Activated T-cell treated with anti-CD3 and anti-CD28 coated beads, Interleukin-2, amount 50 U/mL, for 1 hour (primary cell): Measurements from ENCODE around the gene BATF2.
A peak's percentile ranks its signal among the peaks of the same experiment; 100 is the strongest.
"Not testable (repeated sequence)": the region's sequence is repeated elsewhere in the genome, so short reads cannot be mapped to it uniquely, and the experiment has no call there.

Experiments used
- DNase-seq: peaks from one replicate; pipeline ENCODE4 v3.0.0-alpha.2; 2020

Gene BATF2, protein sequence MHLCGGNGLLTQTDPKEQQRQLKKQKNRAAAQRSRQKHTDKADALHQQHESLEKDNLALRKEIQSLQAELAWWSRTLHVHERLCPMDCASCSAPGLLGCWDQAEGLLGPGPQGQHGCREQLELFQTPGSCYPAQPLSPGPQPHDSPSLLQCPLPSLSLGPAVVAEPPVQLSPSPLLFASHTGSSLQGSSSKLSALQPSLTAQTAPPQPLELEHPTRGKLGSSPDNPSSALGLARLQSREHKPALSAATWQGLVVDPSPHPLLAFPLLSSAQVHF

DNA sequence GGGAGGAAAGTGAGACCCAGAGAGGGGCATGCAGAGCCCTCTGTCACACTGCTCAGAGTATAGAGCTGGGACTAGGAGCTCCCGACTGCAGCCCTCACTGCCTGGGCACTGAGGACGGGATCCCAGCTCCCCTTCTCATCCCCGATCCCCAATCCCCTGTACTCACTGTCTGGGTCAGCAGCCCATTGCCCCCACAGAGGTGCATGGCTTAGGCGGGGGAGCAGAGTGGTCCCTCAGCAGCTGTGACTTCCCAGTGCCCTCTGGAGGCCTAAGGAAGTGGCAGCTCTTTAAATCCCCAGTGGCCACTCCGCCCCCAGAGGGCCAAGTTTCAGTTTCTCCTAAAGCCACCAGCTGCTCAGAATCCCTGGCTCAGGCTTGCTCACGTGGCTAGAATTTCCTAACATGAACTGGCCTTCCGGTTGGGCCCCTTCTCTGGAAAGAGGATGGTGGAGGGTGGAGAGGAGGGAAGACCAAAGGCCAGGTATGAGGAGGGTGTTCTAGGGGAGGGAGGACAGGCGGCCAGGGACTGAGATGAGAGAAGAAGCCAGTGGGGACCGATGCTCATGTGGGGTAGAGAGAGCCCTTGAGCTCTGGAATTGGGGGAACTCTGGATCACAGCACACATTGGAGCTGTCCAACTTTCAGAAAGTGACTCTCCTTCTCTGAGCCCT lies at the start of gene BATF2:
Gene BATF2 (minus strand): TSS at position 262 of the 671 bp plus-strand sequence. CDS start 57 bp downstream, at position 205.
- no peak for DNase-seq

DNA sequence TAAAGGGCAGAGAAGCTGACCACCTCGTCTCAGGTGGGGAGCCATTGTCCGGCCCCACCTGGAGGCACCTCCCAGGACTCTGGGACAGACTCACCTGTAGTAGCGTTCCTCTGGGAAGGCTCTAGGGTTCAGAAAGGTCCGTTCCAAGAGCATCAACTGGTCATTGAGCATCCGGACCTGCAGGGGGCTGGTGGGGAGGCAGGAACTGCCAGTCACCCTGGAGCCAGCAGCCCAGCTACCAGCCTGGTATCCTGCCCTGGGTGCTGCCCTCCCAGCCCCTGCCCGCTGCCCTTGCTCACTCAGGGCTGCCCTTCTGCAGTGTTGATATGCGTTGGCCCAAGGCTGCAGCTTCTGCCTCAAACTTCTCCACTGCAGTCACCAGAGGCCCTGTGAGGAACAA lies 49.0 kb upstream of the BATF2 start:
- no peak for DNase-seq

DNA sequence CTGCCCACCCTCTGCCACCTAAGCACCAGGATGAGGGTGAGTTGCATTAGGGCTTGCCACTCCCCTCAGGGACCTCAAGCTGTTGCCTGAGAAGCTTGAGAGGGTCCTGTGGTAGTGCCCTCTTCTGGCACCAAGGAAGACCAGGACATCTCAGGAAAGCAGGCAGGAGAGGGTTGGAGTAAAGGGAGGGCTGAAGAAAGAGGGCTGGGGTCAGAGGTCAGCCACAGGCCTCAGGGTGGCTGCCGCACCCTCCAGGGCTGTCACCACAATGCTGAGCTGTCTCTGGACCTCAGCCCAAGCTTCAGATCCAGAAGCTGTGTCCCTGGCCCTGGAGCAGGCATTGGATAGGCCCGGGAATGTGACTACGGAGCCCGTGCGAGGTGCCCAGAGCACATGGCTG lies 48.3 kb upstream of the BATF2 start:
- no peak for DNase-seq

DNA sequence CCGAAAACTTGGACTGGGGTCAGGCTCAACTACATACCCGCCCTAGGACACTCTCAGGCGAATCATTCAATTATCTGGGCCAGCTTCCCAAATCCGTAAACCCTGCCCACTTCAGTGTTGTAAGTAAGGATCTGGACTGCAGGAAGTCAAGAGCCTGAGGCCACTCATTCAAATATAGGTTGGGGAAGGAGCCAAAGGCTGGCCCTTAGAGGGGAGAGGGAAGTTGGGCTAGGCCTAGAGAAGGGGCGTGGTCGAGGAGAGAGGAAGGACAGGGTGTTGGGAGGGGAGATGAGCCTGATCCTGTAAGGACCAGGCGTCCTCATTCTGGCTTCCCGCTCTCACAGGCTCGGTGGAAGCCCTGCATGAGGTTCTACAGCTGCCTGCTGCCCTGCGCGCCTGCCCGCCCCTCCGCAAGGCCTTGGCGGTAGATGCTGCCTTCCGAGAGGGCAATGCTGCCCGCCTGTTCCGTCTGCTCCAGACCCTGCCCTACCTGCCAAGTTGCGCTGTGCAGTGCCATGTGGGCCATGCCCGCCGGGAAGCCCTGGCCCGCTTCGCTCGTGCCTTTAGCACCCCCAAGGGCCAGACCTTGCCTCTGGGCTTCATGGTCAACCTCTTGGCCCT lies 47.2 kb upstream of the BATF2 start:
- no peak for DNase-seq

DNA sequence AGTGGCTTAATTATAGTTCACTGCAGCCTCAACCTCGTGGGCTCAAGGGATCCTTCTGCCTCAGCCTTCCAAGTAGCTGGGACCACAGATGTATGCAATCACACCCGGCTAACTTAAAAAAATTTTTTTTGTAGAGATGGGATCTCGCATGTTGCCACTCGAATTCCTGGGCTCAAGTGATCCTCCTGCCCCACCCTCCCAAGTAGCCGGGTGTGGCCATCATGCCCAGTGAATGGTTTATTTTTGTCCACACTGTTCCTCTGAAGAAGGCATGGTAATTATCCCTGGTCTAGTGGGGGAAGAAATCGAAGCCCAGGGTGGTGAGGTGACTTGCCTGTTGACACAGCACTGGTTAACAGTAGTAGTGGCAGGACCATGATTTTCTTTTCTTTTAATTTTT lies 46.1 kb upstream of the BATF2 start:
- no peak for DNase-seq

DNA sequence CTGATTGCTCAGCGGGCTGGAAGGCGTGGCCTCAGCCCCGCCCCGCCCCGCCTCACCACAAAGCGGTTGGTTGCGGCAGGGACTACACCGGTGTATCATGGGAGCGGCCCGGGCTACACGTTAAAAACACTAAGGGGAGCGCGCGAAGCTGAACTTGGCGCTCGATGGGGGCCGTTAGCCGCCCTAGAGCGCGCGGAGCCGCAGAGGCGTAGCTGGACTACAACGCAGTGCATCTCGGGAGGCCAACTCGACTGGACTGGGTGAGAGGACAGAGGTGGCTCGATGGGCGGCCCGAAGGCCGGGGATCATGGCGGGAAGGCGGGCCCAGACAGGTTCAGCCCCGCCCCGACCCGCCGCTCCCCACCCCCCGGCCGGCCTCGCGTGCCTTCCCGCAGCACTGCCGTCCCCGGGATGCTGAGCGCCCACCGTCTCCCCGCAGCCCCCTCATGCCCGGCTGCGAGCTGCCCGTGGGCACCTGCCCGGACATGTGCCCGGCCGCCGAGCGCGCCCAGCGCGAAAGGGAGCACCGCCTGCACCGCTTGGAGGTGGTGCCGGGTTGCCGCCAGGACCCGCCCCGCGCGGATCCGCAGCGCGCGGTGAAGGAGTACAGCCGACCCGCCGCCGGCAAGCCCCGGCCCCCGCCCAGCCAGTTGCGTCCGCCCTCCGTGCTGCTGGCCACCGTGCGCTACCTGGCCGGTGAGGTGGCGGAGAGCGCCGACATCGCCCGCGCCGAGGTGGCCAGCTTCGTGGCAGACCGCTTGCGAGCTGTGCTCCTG lies 44.3 kb upstream of the BATF2 start, which contains the start of gene SAC3D1:
Gene SAC3D1 (plus strand): TSS at position 364 of the 776 bp plus-strand sequence. CDS start 83 bp downstream, at position 447.
- DNase-seq, result peak; percentile 87

DNA sequence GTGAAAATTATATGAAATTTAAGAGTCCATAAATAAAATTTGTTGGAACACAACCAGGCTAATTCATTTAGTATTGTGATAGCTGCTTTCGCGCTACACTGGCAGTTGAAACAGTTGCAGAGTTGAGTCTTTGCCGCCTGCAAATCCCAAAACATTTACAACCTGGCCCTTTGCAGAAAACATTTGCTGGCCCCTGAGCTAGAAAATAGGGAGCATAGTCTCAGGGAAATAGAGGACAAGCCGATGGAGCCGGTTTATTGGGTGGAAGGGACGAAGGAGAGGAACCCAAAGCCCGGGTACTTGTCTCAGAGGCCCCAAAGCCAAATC lies 43.7 kb upstream of the BATF2 start:
- no peak for DNase-seq

DNA sequence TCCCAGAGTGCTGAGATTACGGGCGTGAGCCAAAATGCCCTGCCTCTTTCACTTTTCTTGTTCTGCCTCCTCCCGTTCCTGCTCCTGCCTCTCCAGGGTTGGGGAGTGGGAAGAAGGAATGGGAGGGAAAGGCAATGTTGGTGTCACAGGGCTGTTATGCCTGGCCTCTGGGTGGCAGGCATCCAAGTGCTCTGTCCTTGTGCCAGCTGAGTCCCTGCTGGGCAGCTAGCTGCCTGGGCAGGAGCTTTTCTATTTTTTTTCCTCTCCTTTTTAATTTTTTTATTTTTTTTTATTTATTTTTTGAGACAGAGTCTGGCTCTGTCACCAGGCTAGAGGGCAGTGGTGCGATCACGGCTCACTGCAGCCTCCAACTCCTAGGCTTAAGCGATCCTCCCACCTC lies 40.2 kb upstream of the BATF2 start:
- DNase-seq, result no peak

DNA sequence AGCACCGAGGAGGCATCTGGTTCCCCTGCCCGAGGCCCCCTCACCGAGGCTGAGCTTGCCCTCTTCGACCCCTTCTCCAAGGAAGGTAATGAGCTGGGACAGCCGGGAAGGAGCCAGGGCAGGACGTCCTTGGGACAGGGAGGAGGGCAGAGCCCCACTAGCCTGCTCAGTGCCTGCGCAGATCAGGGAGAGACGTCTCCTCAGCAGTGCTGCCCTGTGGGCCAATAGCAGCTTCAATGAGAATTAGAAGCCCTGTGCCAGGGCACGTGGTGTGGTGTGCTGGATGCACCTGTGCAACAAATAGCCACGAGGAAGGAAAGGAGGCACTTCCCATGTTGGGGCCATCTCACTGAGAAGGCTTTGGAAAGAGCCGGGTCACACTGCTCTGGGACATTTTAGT lies 38.8 kb upstream of the BATF2 start:
- DNase-seq, result no peak

DNA sequence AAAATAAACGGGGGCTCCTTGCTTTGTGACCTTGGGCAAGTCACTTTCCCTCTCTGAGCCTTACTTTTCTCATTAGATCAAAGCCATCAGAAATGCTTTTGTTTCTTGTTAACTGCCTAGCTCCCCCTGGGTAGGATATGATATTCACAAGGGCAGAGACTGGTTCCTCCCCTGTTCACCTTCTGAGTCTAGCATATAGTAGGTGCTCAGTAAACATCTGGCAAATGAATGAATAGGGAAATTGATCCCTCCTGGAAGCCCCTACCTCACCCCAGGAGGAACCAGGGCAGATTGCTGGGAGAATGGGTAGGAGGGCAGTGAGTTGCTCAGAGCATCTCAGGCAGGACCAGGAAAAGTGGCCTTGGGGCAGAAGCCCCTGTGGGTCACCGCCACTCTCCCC lies 37.7 kb upstream of the BATF2 start:
- DNase-seq, result no peak

DNA sequence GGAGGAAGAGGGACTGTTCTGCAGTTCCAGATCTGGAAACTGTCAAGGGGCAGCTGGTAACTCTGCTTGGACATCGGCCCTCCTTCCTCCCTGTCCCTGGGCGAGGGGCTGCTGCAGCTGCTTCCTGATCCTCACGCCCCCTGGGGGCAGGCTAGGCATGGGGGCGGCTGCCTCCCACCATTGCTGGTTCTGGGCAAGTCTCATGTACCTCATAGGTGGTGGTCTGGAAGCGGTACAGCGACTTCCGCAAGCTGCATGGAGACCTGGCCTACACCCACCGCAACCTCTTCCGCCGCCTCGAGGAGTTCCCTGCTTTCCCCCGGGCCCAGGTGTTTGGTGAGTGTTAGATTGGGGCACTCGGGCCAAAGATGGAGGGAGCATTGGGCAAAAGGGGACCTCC lies 35.4 kb upstream of the BATF2 start:
- DNase-seq, result no peak

DNA sequence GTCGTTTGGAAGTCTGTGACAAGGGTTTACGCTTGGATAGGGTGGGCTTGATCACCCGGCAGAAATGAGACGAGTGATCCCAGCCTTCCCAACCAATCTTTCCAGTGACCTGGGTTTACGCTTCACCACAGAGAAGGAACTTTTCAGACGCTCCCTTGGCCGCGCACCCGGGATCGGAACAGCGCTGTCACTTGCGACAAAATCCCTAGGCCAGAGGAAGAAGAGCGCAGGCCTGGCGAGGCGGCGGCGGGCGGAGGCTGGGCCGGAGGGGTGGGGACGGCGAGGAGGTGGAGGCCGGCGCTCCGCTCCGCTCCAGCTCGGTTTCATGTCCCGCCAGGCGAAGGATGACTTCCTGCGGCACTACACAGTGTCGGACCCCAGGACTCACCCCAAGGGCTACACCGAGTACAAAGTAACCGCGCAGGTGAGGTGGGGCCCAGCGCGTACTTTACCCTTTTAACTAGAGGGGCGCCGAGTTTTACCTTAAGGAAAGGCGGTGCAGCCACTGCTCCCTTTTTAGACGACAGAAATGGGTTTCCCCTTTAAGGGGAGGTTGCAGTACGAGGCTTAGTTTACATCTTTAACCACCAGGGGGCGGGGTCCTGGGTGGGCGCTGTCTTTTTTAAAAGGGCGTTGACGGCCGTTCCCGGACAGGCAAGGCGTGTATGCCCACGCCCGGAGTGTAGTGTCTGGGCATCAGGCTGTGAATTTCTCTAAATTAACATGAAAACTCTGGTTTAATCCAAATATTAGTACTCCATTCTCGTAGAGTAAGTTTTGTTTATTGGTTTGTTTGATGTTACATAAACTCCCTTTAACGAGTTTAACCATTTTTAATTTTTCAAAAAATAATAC lies 30.7 kb upstream of the BATF2 start, which contains the start of gene SNX15:
Gene SNX15 (plus strand): TSS at position 227 of the 855 bp plus-strand sequence. CDS start 99 bp downstream, at position 326.
- DNase-seq, result peak; percentile 81

DNA sequence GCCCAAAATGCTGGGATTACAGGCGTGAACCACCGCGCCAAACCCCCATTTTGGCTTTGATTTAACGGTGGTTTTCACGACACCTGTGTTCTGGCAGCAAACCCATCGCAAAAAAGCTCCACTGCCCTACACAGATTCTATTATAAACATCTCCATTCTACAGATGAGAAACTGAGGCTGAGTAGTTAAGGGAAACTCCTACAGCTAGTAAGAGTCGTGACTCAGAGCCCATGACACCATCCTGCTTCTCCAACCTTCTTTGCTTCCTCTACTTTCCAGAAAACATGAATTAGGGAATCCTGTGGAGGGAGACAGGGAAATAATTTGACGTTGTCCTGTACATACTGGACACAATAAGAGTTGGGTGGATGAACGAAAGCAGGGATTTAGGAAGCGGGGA lies 30.0 kb upstream of the BATF2 start:
- no peak for DNase-seq

DNA sequence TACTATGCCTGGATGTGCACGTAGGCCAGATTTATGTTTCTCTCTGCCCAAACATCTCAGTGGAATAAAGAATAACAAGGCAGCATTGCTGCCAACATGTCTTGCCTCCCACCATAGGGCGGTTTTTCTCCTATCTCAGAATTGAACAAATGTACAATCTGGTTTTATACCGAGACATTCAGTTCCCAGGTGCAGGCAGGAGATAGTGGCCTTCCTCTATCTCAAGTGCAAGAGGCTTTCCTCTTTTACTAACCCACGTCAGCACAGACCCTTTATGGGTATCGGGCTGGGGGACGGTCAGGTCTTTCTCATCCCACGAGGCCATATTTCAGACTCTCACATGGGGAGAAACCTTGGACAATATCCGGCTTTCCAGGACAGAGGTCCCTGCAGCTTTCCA lies 26.7 kb upstream of the BATF2 start:
- DNase-seq, result not testable (repeated sequence)

DNA sequence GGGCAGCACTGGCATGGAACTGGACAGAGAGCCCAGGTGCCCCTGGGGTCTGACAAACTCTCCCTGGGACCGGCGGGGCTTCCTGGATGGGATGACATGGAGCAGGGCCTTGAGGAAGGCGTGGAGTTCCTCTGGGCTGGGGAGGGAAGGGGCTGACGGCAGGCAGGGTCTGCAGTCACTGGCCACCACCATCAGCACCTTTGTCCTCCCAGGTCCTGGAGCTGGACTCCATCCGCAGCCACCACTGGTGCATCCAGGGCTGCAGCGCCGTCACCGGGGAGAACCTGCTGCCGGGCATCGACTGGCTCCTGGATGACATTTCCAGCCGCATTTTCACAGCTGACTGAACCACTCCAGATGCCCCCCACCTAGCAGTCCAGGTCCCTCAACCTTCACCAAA lies 24.7 kb upstream of the BATF2 start:
- DNase-seq, result no peak

DNA sequence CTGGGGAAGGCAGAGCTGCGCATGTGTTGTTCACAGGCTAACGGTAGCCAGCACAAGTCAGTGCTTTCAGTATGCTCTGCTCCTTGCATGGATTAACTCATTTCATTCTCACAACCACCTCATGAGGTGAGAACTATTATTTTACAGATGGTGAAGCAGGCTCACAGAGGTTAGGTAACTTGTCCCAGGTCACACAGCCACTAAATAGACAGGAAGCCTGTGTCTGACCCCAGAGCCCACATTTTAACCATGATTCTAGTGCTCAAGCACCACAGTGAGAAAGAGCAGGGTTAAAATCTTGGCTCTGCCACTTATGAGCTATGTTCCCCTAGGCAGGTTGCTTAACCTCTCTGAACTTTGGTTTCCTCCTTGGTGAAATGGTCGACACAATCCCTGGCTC lies 24.2 kb upstream of the BATF2 start:
- DNase-seq, result no peak

DNA sequence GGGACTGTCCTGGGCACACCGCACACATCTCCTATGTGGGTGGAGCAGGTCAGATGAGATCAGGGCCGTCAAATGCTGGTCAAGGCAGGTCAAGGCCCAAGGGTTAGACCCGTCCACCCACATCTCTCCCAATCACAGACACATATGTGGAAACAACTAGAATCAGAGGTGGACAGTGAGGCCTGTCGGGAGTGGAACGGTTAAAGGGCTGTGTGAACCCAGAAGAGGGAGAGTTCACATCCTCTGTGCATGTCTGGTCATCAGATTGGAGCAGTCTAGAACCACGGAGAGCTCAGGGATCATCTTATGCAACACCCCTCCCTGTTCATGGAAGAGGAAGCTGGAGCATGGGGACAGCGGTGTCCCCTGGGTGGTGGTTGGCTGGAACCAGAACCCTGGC lies 23.1 kb upstream of the BATF2 start:
- DNase-seq, result no peak

DNA sequence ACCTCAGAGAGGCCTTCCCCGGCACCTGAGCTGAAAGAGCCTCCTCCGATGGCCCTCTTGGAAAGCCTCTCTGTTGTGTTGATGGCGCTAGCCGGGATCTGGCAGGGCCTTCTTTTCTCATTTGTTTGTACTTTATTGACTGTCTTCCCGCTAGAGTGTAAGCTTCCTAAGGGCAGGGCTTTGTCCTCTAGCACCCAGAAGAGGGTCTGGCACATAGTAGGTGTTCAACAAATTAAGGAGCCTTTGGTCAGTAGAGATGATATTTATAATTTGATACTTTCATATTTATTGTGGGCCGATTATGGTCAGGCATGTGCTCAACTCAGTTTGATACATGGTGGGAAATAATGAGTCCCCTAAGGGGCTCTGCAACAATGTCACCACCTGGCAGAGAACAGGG lies 21.2 kb upstream of the BATF2 start:
- no peak for DNase-seq

DNA sequence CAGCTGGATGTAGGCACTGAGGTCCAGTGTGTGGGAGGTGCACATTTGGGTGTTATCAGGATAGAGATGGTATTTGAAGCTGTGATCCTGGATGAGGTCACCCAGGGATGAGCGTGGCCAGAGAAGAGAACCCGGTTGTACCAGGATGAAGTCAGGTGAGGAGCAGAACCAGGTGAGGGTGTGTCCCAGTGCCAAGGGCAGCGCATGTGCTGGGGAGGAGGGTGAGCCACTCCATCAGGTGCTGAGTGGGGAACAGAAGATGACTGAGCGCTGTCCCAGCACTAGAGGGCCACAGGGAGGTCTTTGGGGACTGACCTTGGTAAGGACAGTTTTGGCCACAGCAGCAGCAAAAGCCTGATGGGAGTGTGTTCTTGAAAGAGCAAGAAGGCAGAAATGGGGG lies 19.9 kb upstream of the BATF2 start:
- DNase-seq, result no peak

DNA sequence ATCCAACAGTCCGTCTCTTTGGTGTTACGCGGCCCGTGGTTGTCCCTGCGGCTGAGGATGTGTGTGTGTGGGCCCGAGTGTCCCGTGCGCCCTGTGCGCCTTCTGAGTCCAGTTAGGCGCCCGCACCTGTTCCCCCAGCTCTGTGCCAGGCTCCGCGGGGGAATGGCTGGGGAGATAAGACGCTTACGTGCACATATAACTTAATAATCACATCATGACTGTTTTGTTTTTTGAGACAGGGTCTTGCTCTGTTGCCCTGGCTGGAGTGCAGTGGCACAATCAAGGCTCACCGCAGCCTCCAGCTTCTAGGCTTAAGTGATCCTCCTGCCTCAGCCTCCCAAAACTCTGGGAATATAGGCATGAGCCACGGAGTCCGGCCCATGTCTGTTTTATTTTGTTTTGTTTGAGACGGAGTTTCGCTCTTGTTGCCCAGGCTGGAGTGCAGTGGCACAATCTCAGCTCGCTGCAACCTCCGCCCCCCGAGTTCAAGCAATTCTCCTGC lies 18.0 kb upstream of the BATF2 start:
- DNase-seq, result no peak

DNA sequence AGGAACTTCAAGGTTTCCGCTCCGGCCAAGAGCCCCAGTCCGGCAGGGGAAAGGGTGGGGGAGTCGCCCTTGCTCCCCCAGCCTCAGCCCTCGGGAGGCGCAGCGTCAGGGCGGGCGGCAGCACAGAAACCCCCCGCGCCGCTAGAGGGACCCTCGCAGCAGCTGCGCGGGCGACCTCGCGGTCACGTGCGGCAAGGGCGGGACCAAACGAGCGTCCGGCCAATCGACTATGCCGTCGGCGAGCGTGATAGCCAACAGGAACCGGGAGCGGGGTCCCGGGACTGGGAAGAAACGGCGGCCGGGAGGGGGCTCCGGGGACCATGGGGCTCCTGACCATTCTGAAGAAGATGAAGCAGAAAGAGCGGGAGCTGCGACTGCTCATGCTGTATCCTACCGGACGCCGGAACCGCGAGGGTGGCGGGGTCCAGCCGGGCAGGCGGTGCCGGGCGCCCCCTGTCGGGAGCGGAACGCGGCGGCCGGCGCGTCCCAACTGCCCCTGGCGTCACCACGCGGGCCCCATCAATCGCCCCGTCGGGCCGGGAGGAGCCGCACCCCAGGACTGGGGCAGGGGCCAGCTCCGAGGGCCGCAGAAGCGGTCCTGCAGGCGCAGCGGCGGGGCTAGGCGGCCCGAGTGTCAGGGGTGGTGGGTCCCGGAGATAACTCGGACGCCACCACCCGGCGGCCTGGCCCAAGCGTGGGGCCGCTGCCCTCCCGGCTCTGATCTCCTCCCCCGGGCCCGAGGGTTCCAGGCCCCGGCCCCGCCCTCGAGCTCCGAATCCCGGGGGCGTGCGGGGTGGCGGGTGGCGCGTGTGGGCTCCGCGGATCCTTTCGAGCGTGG lies 17.3 kb upstream of the BATF2 start, which contains the start of gene ARL2:
Gene ARL2 (plus strand): TSS at position 273 of the 838 bp plus-strand sequence. CDS start 48 bp downstream, at position 321.
- peak; percentile 89 for DNase-seq
